GM18511 (cell line): ENCODE data around the gene ZNF213.
"Not testable (repeated sequence)": the region's sequence is repeated elsewhere in the genome, so short reads cannot be mapped to it uniquely, and the experiment has no call there.

ENCODE experiments used
- ATAC-seq: cut with Tn5 transposase; IDR thresholded peaks from one replicate; pipeline ENCODE4 v1.9.1; 2021; ENCODE audit warnings: mild to moderate bottlenecking, moderate library complexity; ENCODE audit not compliant: unreplicated experiment

ZNF213 gene

DNA sequence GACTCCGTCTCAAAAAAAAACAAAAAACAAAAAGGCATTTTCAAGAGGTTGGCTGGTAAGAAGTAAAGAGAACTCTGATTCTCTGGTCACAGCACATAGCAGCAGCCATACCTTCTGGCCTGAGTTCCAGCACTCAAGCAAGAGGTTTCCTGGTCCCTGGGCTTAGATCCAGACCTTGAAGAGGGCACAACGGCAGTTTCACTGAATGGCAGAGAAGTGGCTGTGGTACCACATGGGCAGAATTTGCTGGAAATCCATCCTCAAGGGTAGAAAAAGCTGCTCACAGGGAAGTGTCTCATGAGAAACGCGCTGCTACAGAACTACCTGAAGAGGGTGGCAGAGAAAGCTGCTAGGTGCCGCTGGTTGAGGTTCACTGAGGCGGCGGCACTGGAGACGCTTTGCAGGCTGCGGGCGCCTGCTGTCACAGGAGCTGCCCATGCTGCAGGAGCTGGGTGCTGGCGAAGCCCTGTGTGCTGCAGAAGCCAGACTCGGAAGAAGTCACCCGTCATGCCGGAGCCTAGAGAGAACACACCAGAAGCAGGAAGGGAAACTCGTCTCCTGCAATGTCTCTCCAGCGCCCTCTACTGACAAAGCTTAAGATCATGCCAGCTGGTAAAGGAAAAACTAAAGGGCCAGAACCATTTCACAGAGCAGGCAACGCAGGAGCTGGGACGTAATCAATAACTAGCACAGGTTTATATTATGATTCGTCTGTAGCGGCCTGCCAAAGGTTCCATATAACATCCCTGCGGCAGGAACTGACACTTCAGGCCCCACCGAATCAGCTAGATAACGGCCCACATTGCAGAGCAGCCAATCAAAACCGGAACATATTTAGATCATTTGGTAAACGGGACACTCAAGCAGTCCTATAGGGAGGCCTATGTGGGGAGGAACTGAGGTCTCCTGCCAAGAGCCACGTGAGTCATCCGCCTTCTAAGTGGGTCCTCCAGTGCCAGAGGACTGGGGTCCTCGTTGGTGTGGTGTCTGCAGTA is 5.4 kb upstream of the ZNF213 start:
- ATAC-seq, result peak; percentile 65

DNA sequence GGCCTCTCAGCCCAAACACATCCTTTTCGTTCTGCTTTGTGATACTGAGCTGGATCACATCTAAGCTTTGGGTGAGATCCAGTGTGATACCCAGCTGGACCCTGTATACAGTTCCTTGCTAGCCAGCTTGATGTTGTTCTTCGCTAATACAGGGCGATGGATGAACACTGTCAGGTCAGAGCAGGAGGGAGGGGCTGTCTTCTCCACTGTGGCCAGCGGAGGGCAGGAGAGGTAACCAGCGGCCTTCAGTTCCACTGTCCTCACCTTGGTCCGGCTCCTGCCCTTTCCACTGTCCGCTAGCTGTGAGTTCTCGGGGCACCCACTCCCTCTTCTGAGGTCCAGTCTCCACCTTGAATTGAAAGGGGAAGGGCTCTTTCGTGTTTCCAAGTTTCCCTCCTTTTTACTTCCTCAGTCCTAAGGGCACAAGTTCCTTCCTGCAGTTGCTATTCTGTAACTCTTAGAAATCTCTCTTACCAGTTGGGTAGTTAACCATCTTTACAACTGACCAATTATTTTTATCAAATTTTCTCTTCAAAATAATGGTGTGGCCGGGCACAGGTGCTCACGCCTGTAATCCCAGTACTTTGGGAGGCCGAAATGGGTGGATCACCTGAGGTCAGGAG is 3.0 kb upstream of the ZNF213 start:
- no peak for ATAC-seq

DNA sequence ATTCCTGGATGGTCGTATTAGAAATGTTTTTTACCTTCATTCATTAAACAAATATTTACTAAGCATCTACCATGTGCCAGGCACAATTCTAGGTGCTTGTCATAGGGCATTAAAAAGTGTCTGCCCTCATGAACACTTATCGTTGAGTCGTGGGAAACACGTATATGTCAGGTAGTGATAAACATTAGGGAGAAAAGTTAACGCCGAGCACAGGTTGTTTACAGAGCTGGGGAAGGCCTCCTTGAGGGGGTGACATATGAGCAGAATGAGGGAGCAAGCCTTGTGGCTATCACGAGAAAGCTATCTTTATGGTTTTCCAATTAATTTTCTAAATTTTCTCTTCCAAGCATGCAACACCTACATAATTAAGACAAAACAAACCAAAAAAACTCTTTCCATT is 985 bp upstream of the ZNF213 start:
- ATAC-seq, result no peak

DNA sequence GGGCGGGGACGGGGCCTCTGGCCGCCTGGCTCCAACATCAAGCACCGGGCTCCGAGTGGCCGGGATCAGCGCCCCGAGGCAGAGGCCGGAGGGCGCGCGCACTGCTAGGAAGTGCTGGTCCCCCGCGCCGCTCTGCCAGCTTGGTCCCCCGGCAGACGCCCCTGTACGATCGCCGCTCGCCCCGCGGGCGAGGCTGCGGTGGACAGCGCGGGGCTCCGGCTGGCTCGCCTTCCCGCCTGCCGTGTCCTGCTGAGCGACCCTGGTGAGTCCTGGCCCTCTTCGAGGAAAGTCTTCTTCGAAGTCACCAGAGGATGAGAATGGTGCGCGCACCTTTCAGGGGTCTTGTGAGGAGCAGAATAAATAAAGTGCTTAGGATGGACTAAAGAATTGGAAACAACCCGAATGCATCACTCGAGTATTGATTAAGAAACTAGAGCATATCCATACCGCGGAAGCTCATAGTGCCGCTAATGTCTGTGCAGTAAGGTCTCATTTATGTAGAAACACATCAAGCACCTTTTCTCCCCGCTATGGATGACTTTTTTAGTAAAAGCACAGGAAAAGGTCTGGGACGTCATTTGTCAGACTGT is 392 bp downstream of the ZNF213 start:
- ATAC-seq, result peak; percentile 2

DNA sequence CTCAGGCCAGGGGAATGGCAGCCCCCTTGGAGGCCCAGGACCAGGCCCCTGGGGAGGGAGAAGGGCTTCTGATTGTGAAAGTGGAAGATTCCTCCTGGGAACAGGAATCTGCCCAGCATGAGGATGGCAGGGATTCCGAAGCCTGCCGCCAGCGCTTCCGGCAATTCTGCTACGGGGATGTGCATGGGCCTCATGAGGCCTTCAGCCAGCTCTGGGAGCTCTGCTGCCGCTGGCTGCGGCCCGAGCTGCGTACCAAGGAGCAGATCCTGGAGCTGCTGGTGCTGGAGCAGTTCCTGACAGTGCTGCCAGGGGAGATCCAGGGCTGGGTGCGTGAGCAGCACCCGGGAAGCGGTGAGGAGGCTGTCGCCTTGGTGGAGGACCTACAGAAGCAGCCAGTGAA is 2.4 kb downstream of the ZNF213 start:
- ATAC-seq, result no peak

DNA sequence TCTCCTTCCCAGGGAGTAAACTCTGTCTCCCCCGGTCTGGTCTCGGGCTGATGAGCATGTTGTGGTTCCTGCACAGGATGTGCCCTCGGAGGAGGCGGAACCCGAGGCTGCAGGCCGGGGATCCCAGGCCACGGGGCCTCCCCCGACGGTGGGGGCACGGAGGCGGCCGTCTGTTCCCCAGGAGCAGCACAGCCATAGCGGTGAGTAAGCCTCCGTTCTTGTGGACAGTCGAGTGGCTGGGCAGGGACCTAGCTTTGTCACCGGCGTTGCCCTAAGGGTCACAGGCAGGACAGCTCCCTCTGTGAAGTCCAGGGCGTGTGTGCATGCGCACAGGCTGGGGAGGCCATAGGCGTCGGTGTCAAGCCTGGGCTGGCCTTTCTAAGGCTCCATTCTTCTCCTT is 3.5 kb downstream of the ZNF213 start:
- ATAC-seq, result no peak

DNA sequence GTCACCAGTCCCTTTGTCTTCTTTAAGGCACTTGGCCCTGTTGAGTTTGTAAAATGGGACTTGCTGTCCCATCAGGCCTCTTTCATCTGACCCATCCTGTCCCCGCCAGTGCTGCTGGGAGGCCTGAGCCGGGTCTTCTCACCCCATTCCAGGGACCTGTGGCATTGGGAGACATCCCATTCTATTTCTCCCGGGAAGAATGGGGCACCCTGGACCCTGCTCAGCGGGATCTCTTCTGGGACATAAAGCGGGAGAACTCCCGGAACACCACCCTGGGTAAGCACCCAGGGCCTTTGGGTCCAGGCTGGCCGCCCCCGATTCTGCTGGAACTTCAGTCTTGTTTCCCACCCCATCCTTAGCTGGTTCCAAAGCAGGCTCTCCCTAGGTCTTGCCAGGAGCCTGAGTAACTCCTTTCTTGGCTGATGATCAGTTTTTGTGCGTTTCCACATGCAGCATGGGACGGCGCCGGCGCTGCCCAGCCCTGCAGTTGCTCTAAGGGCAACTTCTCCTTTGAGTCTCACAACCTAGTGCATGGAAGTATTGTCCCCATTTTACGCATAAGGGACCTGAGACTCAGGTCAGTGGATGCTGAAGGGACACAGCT is 4.1 kb downstream of the ZNF213 start:
- no peak for ATAC-seq

DNA sequence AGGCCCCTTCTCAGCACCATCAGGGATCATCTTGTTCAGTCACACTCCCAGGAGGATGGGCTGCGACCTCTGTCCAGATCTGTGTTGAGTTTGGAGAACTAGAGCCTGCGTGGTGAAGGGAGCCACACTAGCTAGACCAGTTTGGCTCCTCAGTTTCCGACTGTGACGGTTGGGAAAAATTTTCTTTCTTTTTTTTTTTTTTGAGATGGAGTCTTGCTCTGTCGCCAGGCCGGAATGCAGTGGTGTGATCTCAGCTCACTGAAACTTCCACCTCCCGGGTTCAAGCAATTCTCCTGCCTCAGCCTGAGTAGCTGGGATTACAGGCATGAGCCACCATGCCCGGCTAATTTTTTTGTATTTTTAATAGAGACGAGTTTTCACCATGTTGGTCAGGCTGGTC is 4.7 kb downstream of the ZNF213 start:
- ATAC-seq, result not testable (repeated sequence)

DNA sequence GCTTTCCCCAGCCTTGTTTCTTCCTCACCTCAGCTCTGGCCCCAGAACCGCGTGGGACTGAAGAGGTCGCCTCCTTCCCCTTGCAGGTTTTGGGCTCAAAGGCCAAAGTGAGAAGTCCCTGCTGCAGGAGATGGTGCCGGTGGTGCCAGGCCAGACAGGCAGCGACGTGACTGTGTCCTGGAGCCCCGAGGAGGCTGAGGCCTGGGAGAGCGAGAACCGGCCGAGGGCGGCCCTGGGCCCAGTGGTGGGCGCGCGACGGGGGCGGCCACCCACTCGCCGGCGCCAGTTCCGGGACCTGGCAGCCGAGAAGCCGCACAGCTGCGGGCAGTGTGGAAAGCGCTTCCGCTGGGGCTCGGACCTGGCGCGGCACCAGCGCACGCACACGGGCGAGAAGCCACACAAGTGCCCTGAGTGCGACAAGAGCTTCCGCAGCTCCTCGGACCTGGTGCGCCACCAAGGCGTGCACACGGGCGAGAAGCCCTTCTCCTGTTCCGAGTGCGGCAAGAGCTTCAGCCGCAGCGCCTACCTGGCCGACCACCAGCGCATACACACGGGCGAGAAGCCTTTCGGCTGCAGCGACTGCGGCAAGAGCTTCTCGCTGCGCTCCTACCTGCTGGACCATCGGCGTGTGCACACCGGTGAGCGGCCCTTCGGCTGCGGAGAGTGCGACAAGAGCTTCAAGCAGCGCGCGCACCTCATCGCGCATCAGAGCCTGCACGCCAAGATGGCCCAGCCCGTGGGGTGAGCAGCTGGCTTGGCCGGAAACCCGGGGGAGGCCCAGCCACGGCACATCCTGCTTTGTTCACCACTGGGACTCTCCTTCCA is 6.0 kb downstream of the ZNF213 start:
- ATAC-seq, result no peak

DNA sequence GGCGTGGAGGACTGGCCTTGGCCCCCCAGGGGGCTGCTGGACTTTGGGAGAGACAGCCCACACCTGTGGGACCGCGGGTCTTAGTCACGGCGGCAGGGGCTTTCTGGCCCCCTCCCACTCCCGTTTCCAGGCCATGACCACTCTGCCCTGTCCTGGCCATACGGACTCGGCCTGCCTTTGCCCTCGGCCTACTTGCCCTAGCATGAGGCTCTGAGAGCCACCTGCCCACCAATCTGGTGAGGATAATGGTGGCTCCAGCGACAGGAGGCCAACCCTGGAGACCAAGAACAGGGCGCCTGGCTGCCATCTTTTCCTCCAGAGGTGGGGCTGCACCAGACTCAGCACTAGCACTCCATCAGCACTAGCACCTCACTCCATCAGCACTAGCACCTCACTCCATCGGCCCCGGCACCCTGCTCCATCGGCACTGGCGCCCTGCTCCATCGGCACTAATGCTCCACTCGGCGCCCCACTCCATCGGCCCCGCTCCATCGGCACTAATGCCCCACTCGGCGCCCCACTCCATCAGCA is 7.0 kb downstream of the ZNF213 start:
- ATAC-seq, result no peak

DNA sequence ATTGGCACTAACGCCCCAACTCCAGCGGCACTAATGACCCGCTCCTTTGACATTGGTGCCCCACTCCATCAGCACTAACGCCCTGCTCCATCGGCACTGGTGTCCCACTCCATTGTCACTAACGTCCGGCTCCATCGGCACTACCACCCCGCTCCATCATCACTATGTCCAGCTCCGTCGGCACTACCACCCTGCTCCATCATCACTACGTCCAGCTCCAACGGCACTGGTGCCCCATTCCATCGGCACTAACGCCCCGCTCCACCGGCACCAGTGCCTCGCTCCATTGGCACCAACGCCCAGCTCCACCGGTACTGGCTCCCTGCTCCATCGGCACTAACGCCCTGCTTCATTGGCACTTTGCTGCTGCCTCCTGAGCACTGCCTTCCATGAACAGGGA is 7.5 kb downstream of the ZNF213 start:
- ATAC-seq, result no peak

DNA sequence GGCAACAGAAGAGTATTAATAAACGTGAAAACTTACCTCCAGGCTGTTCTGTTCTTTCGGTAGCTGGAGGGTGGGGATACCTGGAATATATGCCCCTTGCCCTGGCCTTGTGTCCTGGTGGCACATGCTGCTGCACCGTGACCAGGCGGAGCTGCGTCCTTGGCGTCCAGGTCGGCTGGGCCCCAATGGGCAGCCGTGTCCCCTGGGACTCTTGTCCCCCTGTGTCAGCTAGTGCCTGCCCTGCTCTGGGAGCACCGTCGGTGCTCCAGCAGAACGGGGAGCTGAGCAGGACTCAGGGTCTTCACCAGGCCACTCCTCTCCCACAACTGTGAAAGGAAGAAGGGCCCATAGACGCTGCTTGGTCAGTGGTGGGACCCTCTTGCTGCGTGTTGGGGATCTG is 7.9 kb downstream of the ZNF213 start:
- no peak for ATAC-seq

DNA sequence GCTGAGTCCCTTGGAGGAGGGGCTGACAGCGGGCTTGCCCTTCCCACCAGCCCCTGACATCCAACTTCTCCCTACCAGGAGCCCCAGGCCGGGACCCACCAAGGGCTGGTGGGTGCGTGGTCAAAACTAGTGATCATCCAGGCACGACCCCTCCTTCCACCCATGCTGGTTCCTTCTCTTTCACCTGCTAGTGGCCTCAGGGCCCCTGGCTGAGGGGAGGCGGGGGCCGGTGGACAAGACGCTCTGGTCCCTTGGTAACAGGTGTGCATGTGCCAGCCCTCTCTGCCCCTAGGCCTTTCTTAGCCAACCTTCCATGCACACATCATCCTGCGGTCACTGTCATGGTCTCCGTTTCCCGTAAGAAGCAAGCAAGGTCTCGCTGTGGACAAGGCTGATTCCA is 8.4 kb downstream of the ZNF213 start:
- ATAC-seq, result no peak

DNA sequence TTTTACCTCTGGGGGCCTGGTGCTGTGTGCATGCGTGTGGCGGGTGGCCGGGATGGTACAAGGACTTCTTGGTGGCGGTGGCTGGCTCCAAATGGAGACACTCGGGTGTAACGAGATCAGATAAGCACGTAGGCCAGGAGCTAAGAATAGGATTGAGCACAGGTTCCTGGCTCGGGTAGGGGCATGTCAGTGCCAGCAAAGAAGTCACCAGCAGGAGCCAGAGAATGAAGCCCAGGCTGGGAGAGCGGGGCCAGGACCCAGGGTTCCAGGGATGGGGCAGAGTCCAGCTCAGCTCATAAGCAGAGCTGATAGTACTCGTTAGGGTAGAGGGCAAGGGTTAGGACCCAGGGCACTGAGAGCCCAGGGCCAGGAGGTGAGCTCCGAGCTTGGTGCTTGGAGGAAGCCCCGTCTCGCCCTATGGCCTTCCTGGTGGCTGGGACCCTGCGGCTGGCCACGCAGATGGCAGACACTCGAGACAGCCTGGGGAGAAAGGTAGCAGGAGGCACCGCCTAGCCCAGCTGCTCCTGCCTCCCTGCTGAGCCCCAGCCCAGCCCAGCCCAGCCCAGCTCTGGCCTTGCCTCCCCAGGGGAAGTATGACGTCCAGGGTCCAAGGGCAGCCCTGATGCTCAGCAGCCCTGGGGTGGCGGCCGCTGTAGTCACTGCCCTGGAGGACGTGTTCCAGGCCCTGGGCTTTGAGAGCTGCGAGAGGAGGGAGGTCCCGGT is 8.9 kb downstream of the ZNF213 start:
- ATAC-seq, result no peak

DNA sequence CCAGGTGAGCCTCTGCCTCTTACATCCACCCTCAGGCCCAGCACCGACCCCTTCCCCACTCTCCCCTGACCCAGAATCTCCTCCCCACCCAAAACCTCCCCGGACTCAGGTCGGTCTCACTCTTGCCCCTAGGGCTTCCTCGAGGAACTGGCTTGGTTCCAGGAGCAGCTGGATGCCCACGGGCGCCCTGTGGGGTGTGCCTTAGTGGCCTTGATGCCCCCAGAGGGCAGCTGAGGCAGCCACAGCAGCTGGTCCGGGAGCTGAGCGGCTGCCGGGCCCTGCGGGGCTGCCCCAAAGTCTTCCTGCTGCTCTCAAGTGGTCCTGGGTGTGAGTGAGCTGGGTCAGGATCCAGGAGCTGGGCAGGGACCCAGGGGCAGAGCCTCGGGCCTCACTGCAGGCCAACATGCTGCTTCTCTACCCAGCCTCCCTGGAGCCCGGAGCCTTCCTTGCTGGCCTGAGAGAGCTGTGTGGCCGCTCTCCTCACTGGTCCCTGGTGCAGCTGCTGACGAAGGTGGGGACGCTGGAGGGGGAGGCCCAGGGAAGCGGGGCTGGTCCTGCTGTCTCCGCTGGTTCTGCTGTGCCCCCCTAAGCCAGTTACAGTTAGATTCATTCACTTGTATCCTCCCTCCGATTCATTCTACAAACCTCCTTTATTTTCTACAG is 9.6 kb downstream of the ZNF213 start:
- no peak for ATAC-seq

DNA sequence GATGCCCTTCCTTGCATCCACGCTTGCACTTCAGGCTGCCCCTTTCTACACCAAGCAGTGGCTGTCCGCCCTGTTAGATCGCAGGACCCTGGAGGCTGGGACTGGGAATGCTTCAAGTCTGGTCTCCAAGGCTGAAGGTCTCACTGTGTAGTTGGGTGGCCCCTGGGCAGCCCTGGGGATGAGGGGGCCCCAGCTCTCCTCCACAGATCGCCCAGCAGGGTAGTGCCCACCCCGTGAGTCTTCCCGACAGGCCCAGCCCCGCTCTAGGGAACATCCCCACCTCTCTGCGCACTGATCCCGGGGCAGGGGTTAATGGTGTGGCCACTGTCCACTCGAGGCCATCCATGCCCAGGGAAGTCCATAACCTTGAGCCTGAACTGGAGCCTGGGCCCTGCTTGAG is 10.3 kb downstream of the ZNF213 start:
- ATAC-seq, result no peak

DNA sequence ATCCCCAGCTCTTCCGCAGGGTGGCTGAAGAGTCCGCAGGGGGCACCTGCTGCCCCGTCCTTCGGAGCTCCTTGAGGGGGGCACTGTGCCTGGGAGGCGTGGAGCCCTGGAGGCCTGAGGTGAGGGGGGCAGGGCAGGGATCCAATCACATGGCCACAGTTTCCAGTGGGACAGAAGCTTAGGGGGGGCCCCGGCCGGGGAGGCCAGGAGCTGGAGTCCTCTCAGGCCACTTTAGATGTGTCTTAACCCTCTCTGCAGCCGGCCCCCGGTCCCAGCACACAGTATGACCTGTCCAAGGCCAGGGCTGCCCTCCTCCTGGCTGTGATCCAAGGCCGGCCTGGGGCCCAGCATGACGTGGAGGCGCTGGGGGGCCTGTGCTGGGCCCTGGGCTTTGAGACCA is 10.8 kb downstream of the ZNF213 start:
- ATAC-seq, result no peak

DNA sequence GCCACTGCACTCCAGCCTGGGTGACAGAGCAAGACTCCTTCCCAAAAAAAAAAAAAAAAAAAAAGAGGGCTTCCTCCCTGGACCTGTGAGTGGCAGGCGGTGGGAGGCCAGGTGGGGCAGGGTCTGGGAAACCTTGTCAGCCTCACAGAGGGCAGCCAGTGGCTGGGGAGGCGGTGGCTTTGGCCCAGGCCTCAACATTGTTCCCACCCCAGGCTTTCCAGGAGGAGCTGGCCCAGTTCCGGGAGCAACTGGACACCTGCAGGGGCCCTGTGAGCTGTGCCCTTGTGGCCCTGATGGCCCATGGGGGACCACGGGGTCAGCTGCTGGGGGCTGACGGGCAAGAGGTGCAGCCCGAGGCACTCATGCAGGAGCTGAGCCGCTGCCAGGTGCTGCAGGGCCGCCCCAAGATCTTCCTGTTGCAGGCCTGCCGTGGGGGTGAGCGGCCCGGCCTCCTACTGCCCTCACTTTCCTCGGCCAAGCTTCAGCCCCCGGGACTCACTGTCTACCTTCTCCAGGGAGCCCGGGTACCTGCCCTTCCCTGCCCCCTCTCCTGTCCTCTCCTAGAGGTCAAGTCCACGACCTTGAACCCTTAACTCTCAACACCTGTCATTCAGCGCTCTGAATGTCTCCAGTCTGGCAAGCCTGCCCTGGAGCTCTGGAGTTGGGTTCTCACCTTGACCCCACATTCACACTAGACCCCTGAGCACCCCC is 12.4 kb downstream of the ZNF213 start:
- no peak for ATAC-seq

DNA sequence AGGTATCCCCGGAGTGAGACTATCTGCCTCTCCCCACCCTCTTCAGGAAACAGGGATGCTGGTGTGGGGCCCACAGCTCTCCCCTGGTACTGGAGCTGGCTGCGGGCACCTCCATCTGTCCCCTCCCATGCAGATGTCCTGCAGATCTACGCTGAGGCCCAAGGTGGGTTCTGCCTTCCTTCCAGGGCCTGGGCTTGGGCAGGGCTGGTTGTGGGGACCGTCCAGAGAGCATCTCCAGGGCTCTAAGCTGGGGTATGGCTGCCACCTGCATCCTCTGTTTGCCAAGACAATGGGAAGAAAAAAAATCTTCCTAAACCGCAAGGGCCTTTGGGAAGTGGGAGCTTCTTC is 12.9 kb downstream of the ZNF213 start:
- ATAC-seq, result no peak
